ENCODE data around the gene MIPEP. TPM values are rescaled to one million over a fixed set of nuclear protein-coding genes. Genes with fewer than 3 reads are reported as not detected.

Gene MIPEP
- total and polyA plus RNA-seq, 10 of the 15 experiments (the other 5 are each of a cell fraction or from before 2014, with no cell fraction given) = 15.6 to 56.2 (median 29.8) TPM

- no peak for TF ChIP-seq TBL1XR1 (IDR thresholded peaks at IDR 0.05; ENCODE audit: low read depth, low read length)
- no peak for TF ChIP-seq HDGF (IDR thresholded peaks at IDR 0.05)
- peak; percentile 25; the same call in 1 of the 2 replicates for TF ChIP-seq BACH1 (IDR thresholded peaks at IDR 0.05; ENCODE audit: borderline replicate concordance)
- TF ChIP-seq BCL3 (IDR thresholded peaks at IDR 0.05; ENCODE audit: borderline replicate concordance, insufficient read depth, low read depth, low read length, poor library complexity, severe bottlenecking) = no peak
- TF ChIP-seq SREBF2 (IDR thresholded peaks at IDR 0.05; ENCODE audit: low read length) = no peak
- no peak for TF ChIP-seq BCLAF1 (IDR thresholded peaks at IDR 0.05)
- no peak for TF ChIP-seq CEBPB (IDR thresholded peaks at IDR 0.05; ENCODE audit: borderline replicate concordance in 1 of 2, low read depth in 2 of 2, low read length in 2 of 2)
- TF ChIP-seq HSF1 (IDR thresholded peaks at IDR 0.05; ENCODE audit: low read depth, low read length) = no peak
- TF ChIP-seq BCL11A (IDR thresholded peaks at IDR 0.05; ENCODE audit: low read depth, low read length) = peak; percentile 83
- TF ChIP-seq RUNX3 (IDR thresholded peaks at IDR 0.05; ENCODE audit: low read length) = peak; percentile 93
- peak; percentile 86 for TF ChIP-seq DPF2 (IDR thresholded peaks at IDR 0.05)
- 0 out of 2 replicates have a peak, but pooled peaks have one; percentile 27 for TF ChIP-seq GABPA (IDR thresholded peaks at IDR 0.05; ENCODE audit: low read depth)
- TF ChIP-seq SMARCA5 (IDR thresholded peaks at IDR 0.05) = peak; percentile 13; the same call in 1 of the 2 replicates
- peak; percentile 57; the same call in 1 of the 2 replicates for TF ChIP-seq ATF2 (IDR thresholded peaks at IDR 0.05; ENCODE audit: low read length)
- no peak for TF ChIP-seq EZH2 (IDR thresholded peaks at IDR 0.05; ENCODE audit: borderline replicate concordance, control insufficient read depth, low read depth, low read length)
- TF ChIP-seq ZBTB4 (CRISPR knock-in tag; IDR thresholded peaks at IDR 0.05) = no peak
- no peak for TF ChIP-seq HDAC2 (IDR thresholded peaks at IDR 0.05)
- peak; percentile 28; the same call in 1 of the 2 replicates for TF ChIP-seq EED (IDR thresholded peaks at IDR 0.05; ENCODE audit: low read depth)
- no peak for TF ChIP-seq SMAD1 (IDR thresholded peaks at IDR 0.05; ENCODE audit: low read depth, partially characterized antibody)
- no peak for TF ChIP-seq NRF1 (conservative IDR thresholded peaks at IDR 0.05; ENCODE audit: low read depth, low read length)
- no peak for TF ChIP-seq NR2C1 (IDR thresholded peaks at IDR 0.05)
- TF ChIP-seq ZSCAN29 (IDR thresholded peaks at IDR 0.05) = no peak
Measured at GRCh38 chr13:23771552-23771951, 117.6 kb downstream of the MIPEP start (continued).

Measured in GM12878 (cell line).